Osteoblast (primary cell): ENCODE data around the gene FHIT. TPM values are rescaled to one million over a fixed set of nuclear protein-coding genes. Genes with fewer than 3 reads are reported as not detected.
"Not testable (repeated sequence)": the region's sequence is repeated elsewhere in the genome, so short reads cannot be mapped to it uniquely, and the experiment has no call there.

Experiments
- DNase-seq: peaks from one replicate; pipeline ENCODE4 v3.0.0; 2011; ENCODE audit warnings: low spot score, mixed read lengths; ENCODE audit not compliant: insufficient read length; ENCODE audit errors: missing footprints
- H2AFZ ChIP-seq: 2 replicates; pipeline ENCODE4 v1.6.0; 2011; ENCODE audit warnings: mild to moderate bottlenecking, low read length
- H3K27ac ChIP-seq: 2 replicates; pipeline ENCODE4 v1.5.1; 2011; ENCODE audit warnings: mild to moderate bottlenecking, low read depth, low read length, moderate library complexity
- H3K27me3 ChIP-seq: 2 replicates; pipeline ENCODE4 v1.6.0; 2012; ENCODE audit warnings: mild to moderate bottlenecking, control low read depth, inconsistent platforms, low read length, moderate library complexity; ENCODE audit not compliant: insufficient read depth
- H3K36me3 ChIP-seq: 2 replicates; pipeline ENCODE4 v1.5.1; 2011; ENCODE audit warnings: mild to moderate bottlenecking, low read length, control low read depth, moderate library complexity; ENCODE audit not compliant: insufficient read depth
- H3K4me1 ChIP-seq: 2 replicates; pipeline ENCODE4 v1.5.1; 2011; ENCODE audit warnings: mild to moderate bottlenecking, low read length, control low read depth, moderate library complexity; ENCODE audit not compliant: insufficient read depth
- H3K4me2 ChIP-seq: 2 replicates; pipeline ENCODE4 v1.6.0; 2011; ENCODE audit warnings: mild to moderate bottlenecking, low read length; ENCODE audit not compliant: insufficient read depth
- H3K4me3 ChIP-seq: fragments of 200-600 bp; sonication (generic); 3 replicates; pipeline ENCODE4 v1.5.1; 2012; ENCODE audit warnings: mild to moderate bottlenecking, low read length, inconsistent platforms; ENCODE audit not compliant: insufficient read depth
- H3K79me2 ChIP-seq: 2 replicates; pipeline ENCODE4 v1.6.0; 2012; ENCODE audit warnings: mild to moderate bottlenecking, low read length, control low read depth, inconsistent platforms; ENCODE audit not compliant: insufficient read depth
- H3K9me3 ChIP-seq: 2 replicates; pipeline ENCODE4 v1.5.1; 2011; ENCODE audit warnings: low read depth, low read length, control low read depth
- H4K20me1 ChIP-seq: 2 replicates; pipeline ENCODE4 v1.6.0; 2012; ENCODE audit warnings: mild to moderate bottlenecking, low read length, control low read depth; ENCODE audit not compliant: insufficient read depth
- total RNA-seq: library from RNA; depleted of rRNA; stranded (reverse); fragments of >200 nt; gene quantifications from 2 replicates; pipeline ENCODE4 v1.2.3, GENCODE V29; 2012
- TF ChIP-seq, protein P1 (sequence below): IDR thresholded peaks from 2 replicates; pipeline ENCODE4 v1.5.1; 2011; ENCODE audit warnings: mild to moderate bottlenecking, low read depth, low read length, moderate library complexity; ENCODE audit errors: extremely low read depth

FHIT gene
- total RNA-seq, 1 donor, result 3.3 TPM

DNA sequence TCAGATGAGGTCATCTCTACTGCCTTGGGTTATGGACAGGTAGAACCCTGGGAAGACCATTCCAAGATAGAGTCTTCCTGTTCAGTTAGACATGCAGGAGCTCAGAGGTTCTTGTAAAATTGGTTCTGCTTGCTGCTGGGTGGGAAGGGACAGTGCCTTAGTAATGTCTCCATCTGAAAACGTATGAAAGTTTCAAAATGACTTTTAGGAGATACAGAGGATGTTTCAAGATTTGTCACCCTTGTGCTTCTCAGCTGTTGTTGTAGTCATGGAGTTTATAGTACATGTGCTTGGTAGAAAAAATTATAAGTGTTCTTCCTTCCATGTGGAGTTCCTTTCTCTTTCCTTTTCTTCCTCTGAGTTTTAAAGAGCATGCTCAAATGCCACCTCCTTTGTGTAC is 1316.2 kb downstream of the FHIT start:
- no peaks in the 10 kb centered on the region for H4K20me1 ChIP-seq
- DNase-seq, result no peak
- no peaks in the 10 kb centered on the region for H3K36me3 ChIP-seq
- H3K79me2 ChIP-seq, result no peaks in the 10 kb centered on the region
- TF ChIP-seq, protein P1, sequence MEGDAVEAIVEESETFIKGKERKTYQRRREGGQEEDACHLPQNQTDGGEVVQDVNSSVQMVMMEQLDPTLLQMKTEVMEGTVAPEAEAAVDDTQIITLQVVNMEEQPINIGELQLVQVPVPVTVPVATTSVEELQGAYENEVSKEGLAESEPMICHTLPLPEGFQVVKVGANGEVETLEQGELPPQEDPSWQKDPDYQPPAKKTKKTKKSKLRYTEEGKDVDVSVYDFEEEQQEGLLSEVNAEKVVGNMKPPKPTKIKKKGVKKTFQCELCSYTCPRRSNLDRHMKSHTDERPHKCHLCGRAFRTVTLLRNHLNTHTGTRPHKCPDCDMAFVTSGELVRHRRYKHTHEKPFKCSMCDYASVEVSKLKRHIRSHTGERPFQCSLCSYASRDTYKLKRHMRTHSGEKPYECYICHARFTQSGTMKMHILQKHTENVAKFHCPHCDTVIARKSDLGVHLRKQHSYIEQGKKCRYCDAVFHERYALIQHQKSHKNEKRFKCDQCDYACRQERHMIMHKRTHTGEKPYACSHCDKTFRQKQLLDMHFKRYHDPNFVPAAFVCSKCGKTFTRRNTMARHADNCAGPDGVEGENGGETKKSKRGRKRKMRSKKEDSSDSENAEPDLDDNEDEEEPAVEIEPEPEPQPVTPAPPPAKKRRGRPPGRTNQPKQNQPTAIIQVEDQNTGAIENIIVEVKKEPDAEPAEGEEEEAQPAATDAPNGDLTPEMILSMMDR, result no peak
- H3K4me1 ChIP-seq, result no peaks in the 10 kb centered on the region
- H3K4me3 ChIP-seq, result no peak overlapping the region
- no peaks in the 10 kb centered on the region for H3K27me3 ChIP-seq
- H2AFZ ChIP-seq, result no peak overlapping the region
- no peak overlapping the region for H3K27ac ChIP-seq
- H3K4me2 ChIP-seq, result no peak overlapping the region
- no peaks in the 10 kb centered on the region for H3K9me3 ChIP-seq

DNA sequence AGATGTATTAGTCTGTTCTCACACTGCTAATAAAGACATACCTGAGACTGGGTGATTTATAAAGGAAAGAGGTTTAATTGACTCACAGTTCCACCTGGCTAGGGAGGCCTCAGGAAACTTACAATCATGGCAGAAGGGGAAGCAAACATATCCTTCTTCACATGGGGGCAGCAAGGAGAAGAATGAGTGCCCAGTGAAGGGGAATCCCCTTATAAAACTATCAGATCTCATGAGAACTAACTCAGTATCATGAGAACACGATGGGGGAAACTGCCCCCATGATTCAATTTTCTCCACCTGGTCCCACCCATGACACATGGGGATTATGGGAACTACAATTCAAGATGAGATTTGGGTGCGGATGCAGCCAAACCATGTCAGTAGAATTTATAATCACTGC is 1316.7 kb downstream of the FHIT start:
- not testable (repeated sequence) for H3K79me2 ChIP-seq, H2AFZ ChIP-seq, H3K4me3 ChIP-seq, H3K27me3 ChIP-seq, H4K20me1 ChIP-seq, H3K4me1 ChIP-seq, H3K36me3 ChIP-seq, H3K4me2 ChIP-seq, H3K27ac ChIP-seq, H3K9me3 ChIP-seq, DNase-seq

DNA sequence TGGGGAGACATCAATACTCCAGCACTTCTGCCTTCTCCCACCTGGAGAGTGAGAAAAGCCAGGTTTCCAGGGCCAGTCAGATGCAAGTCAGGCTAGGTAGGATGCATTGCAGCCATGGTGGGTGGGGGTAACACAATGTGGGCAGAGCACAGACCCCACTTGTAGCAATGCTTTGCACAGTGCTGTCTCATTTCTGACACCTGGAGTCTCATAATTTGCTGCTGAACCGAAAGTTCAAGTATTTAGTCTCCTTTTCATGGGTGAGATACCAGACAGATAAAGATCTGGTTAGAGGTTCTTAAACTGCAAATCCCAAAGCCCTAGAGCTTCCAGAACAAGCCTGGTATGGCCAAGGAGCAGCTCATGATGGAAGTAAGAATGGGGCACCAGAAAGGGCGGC is 1321.1 kb downstream of the FHIT start:
- TF ChIP-seq, protein P1, result no peak
- Histone ChIP-seq H3K4me1 (no peaks in the 10 kb centered on the region), H3K27me3 (no peaks in the 10 kb centered on the region), H3K36me3 (no peaks in the 10 kb centered on the region), H3K79me2 (no peaks in the 10 kb centered on the region), H3K4me2 (no peak overlapping the region), H3K9me3 (no peaks in the 10 kb centered on the region), H4K20me1 (no peaks in the 10 kb centered on the region), H3K27ac (no peak overlapping the region), H2AFZ (no peak overlapping the region), H3K4me3 (no peak overlapping the region)
- DNase-seq, result no peak

DNA sequence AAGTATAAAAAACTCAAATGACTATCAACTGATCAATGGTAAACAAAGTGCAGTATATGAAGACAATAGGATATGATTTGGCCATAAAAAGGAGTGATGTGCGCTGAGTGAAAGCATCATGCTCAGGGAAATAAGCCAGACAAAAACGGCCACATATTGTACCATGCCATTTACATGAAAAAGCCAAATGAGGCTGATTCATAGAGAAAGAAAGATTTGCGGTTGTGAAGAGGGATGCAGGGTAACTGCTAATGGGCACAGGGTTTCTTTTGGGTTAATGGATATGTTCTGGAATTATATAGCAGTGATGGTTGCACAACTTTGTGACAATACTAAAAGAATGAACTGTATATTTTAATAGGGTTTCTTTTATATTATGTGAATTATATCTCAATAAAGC is 1324.2 kb downstream of the FHIT start:
- no peaks in the 10 kb centered on the region for H3K27me3 ChIP-seq
- no peaks in the 10 kb centered on the region for H3K9me3 ChIP-seq
- H3K36me3 ChIP-seq, result no peaks in the 10 kb centered on the region
- no peaks in the 10 kb centered on the region for H3K79me2 ChIP-seq
- no peak overlapping the region for H2AFZ ChIP-seq
- TF ChIP-seq, protein P1, result no peak
- H3K4me3 ChIP-seq, result no peak overlapping the region
- H4K20me1 ChIP-seq, result no peaks in the 10 kb centered on the region
- DNase-seq, result no peak
- H3K4me1 ChIP-seq, result no peaks in the 10 kb centered on the region
- H3K4me2 ChIP-seq, result no peak overlapping the region
- no peak overlapping the region for H3K27ac ChIP-seq
